Right lung (tissue), 5 donors: Measurements from ENCODE around the gene PRELID3B. TPM values are rescaled to one million over a fixed set of nuclear protein-coding genes. Genes with fewer than 3 reads are reported as not detected.

Source experiments
- DNase-seq, 2 donors: peaks; one replicate each; pipeline ENCODE4 v3.0.0-alpha.2; 2013
- polyA plus RNA-seq, 5 donors: library from polyadenylated mRNA; unstranded; fragments of 120-200 nt; gene quantifications; one replicate each; pipeline versions ENCODE4 v1.2.1 to v1.2.3, GENCODE V29; 2013; ENCODE audit warnings: inconsistent platforms in 1 of 5, low replicate concordance in 1 of 5; ENCODE audit not compliant: insufficient read length in 5 of 5, insufficient read depth in 1 of 5

The PRELID3B gene
- polyA plus RNA-seq, 5 donors: 46.3 to 66.9 (median 55.5) TPM

- no peak for DNase-seq
Measured at GRCh38 chr20:59028812-59029211, 13.8 kb downstream of the PRELID3B start.

GRCh38 chr20:59027741-59028320, 14.8 kb downstream of the PRELID3B start:
- no peak for DNase-seq

- DNase-seq: no peak
Measured at GRCh38 chr20:59026904-59027740, 15.5 kb downstream of the PRELID3B start.

- no peak for DNase-seq
Measured at GRCh38 chr20:59025511-59025910, 17.1 kb downstream of the PRELID3B start.

GRCh38 chr20:59025086-59025485, 17.5 kb downstream of the PRELID3B start:
- no peak for DNase-seq

GRCh38 chr20:59024111-59024530, 18.5 kb downstream of the PRELID3B start:
- no peak for DNase-seq

- no peak for DNase-seq
Measured at GRCh38 chr20:59023616-59024015, 19.0 kb downstream of the PRELID3B start.

- no peak for DNase-seq
Measured at GRCh38 chr20:59022754-59023153, 19.8 kb downstream of the PRELID3B start.

- no peak for DNase-seq
Measured at GRCh38 chr20:59020938-59021551, 21.5 kb downstream of the PRELID3B start.

- DNase-seq: no peak
Measured at GRCh38 chr20:59019217-59019616, 23.4 kb downstream of the PRELID3B start, which contains the start of gene TUBB1. TSS of gene TUBB1 (plus strand) at chr20:59019429. CDS start at chr20:59019523, 94 bp downstream.

GRCh38 chr20:59018817-59019216, 23.8 kb downstream of the PRELID3B start:
- DNase-seq: no peak

GRCh38 chr20:59017493-59018231, 24.9 kb downstream of the PRELID3B start:
- DNase-seq: no peak

GRCh38 chr20:59016795-59017492, 25.6 kb downstream of the PRELID3B start:
- DNase-seq: no peak

- DNase-seq: no peak
Measured at GRCh38 chr20:59015812-59016711, 26.5 kb downstream of the PRELID3B start.

GRCh38 chr20:59015411-59015810, 27.2 kb downstream of the PRELID3B start:
- DNase-seq: no peak

- no peak for DNase-seq
Measured at GRCh38 chr20:59014680-59015389, 27.8 kb downstream of the PRELID3B start.

GRCh38 chr20:59013959-59014608, 28.5 kb downstream of the PRELID3B start:
- no peak for DNase-seq

GRCh38 chr20:59013031-59013951, 29.3 kb downstream of the PRELID3B start:
- DNase-seq: no peak
